ENCODE results near the gene TSHZ2.

TSHZ2 gene

DNA sequence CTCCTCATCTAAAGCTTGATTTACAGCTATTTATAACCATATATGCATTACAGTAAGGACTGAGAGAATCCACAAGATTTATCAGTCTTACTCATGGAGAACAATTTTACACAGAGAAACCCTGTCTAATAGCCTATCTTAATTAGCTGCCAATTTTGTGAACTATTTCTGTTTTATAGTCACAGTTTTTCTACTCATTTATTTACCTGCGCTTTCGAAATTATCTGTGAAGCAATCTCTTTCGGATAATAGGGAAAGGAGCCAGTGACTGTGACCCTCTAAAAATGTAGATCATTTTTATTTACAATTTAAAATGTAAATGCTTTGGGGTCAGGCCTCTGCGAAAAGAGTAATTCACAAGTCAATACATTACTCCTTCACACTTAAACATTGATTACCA lies 98.1 kb downstream of the TSHZ2 start:
- DNase-seq, result no peak

DNA sequence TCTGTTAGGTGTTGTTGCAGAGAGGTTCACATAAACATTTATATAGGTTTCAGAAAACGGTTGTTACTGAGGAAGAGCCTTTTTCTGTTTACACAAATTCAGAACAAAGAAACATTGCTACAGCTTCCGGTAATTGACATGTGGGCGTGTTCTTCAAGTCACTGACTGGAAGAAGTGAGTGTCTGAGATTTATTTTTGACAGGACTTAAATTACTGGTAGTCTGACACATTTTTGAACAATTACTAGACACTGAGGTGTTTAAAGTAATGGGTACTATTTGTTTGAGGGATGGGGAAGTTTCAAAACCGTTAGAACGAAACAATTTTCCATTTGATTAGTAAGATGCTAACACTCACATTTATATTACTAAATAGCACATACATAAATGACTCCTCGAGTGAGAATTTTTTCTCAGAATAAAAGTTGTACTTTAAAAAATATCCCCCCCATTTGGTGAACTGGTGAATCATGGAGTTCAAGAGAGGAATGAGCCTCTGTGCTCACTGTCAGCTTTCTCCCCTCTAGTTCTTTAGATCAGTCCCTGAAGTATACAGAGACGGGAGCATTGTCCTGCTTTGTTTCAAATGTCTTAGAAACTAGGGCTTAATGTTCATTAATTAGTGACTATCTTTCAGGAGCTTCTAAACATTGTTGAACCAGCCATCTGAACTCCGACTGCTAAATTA lies 98.7 kb downstream of the TSHZ2 start:
- no peak for DNase-seq

DNA sequence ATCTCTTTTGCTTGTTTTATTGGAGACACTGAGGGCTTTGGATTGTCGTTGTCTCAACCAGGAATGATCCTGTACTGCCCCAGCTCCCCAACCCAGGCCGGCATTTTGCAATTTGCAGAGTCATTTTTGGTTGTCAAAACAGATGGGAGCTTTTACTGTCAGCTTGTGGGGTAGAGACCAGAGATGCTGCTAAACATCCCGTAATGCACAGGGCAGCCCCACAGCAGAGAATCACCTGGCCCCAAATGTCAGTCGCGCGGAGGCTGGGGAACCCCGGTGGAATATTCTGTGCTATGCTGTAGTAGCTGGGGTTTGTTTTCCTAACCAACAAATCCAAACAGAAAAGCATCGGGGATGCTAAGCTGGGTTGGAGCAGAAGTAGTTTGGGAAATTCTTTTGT lies 99.7 kb downstream of the TSHZ2 start:
- DNase-seq, result no peak

DNA sequence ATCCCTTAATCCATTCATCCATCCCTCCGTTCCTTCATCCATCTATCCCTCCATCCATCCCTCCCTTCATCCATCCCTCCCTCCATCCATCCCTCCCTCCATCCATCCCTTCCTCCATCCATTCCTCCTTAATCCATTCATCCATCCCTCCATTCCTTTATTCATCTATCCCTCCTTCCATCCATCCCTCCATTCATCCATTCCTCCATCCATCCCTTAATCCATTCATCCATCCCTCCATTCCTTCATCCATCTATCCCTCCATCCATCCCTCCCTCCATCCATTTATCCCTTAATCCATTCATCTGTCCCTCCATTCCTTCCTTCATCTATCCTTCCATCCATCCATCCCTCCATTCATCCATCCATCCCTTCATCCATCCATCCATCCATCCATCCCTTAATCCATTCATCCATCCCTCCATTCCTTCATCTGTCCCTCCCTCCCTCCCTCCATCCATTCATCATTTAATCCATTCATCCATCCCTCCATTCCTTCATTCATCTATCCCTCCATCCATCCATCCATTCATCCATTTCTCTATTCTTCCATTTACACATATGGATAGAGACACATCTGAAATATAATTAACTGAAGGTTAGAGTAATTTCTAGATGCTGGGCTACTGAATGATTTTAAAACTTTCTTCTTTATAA lies 100.9 kb downstream of the TSHZ2 start:
- DNase-seq, result no peak

DNA sequence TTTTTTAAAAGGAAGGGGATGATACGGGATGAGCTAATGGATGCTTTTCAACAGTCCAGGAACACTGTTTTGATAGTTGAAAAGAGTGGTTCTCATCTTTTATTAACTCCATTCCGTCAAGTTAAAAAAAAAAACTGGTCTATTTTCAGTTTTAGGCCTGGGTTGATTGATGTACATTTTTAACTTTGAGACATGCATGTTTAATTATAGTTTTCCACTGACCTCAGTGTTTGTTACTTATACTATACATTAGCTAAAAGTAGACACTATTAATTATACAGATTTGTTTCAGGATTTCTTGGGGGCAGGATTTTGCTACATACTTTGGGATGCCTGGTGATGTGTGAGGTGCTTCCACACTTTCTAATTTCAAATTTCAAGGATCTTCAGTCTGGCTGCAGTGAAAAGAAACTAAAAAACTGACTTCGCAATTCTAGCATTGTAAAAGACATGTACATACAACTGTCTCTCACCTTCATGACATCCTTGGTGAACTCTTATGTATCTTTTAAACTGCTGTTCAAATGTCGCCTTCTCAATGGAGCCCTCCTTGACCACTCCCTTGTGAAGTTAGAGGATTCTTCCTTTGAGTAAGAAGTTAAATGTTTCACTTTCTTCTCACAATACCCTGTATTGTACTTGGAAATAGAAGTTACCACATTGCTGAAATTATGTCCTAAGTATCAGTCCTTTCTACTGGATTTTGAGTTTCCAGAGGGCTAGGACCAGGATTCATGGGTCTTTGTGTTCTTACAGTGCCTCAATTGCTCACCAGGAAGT lies 101.7 kb downstream of the TSHZ2 start:
- no peak for DNase-seq

DNA sequence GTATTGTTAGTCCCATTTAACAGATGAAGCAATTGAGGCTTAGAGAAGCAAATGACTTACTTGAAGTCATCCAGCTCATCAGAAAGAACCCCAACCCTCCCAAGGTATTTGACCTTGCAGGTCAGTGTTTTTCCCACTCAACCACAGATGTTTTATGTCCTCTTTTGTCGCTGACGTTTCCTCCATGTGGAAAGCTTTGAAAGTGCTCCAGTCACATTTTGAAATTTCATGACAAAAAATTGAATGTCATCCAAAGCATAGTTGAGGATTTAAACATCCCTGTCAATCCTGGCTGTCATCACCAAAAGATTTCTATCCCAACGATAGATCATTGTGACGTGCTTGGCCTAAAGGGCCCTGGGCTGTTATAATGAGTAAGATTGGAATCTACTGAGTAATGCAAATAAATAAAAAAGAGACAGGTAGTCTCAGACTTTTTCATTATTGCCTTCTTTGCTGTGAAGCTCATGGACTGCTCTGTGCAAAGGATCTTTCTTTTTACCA lies 102.7 kb downstream of the TSHZ2 start:
- DNase-seq, result no peak

DNA sequence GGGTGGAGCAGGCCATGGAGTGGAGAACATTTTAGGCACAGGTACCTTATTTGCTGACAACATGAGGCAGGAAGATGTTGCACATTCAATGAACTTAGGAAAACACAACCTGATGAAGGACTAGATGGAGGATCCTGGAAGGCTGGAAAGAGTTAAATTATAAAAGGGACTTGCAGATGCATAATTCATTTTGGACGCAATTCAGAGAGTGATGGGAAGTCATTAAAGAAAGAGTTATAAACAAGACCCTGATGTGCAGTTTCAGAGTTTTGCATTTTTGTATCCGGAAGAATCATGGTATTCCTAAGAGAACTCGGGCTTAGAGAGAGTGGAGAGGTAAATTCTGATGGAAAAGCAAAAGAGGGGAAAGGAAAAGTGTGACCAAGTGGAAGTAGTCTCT lies 104.5 kb downstream of the TSHZ2 start:
- no peak for DNase-seq

DNA sequence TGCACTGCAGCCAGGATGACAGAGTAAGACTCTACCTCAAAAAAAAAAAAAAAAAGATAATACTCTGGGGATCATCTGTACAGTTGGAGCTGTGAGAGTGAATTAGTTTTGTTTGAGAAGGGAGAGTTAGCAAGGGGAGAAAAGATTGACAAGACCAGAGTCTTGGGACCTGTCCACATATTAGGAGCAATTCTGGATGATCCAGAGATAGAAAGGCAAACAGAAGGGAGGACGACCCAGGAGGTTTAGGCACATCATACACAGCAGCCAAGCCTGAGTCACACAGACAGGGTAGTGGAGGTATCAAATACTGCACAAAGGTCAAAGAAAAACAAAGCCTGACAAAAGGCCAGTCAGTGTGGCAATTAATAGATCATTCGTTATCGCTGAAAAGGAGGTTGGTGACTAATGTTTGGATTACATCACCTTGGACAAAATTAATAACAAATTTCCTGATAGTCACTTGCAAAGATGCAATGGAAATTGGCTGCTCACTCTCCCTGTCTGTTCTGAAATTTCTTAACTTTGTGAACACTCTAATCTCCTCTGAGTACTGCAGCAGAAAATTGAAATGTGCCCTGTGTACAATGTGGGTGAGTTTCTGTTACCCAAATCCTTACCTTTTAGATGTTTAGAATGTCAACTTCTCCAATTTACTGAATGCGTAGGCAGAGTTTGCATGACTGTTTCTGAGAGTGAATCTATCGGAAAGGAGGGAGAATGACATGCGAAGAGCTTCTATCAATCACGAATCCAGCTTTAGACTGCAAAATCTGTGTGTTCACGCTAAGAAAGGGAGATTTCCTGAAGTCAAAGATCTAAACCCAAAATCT lies 105.4 kb downstream of the TSHZ2 start:
- no peak for DNase-seq

DNA sequence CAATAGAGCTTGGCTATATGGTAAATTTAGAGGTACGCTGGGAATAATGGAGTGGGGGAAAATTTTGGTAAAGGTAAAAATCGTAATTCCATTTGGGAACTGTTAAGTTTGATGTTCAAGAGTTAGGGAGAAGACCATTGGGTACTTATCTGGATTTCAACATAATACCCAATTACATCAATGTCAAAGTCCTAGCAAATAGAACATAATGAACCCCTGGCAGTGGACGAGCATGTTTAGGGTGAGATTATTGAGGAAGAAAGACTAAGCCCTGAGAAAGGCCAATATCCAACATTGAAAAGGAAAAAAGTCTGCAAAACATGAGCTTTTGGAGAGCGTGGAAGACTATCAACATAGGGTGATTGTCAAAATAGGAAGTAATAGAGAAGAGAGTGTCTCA lies 106.6 kb downstream of the TSHZ2 start:
- no peak for DNase-seq

DNA sequence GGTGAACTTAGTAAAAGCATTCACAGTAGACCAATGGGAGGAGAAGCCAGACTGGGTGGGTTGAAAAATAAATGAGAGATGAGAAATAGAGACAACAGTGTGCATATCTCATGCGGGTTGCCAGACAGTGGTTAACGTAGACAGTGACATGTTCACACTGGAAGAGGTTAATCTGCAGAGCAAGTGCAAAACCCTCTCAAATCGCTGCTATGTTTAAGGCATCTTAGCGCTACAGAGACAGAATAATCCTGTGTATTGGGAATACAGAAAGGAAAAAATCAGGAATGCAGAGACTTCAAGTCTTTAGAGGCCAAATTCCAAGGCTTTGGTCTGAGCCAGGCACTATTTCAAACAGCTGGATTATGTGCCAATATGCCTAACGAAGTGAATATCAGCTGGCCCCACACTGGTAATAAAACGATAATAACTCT lies 107.1 kb downstream of the TSHZ2 start:
- DNase-seq, result no peak

DNA sequence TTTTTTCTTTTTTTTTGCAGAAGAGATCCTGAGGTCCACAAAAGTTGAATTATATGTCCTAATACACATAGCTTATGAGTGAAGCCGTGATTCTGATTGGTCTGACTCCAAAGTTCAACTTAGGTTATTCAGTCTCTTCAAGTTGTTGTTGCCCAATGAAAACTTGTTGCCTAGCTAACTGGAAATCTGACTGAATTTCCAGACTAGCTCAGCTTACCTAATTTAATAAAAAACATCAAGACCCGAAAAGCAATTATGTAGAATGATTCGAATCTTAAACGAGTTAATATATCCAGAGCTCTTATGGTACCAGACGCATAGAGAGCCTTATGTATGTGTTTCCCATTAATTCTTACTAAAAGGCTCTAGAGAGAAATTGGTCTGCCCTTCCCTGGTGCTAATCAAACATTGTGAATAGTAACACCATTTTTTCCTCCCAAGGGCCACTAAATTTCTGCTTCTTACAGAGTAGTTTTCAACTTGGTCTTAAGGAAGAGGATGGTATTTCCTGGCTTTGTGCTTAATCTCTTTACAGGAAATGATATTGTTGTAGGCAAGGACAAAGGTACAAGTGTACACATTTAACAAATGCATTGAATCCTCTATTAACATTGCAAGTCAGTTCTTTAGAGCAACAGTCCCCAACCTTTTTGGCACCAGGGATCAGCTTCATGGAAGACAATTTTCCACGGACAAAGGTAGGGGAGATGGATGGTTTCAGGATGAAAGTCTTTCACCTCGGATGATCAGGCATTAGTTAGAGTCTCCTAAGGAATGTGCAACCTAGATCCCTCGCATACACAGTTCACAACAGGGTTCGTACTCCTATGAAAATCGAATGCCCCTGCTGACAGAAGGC lies 107.9 kb downstream of the TSHZ2 start:
- no peak for DNase-seq

DNA sequence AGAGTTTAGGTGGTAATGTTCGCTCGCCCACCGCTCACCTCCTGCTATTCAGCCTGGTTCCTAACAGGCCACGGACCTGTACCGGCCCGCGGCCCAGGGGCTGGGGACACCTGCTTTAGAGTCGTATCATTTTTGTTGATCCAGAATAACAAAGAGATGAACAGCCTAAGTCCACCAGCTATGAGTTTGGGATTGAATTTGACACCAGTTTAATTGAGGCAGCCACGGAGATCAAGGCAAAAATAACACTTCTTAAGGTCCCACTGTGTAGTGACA lies 108.5 kb downstream of the TSHZ2 start:
- DNase-seq, result no peak

DNA sequence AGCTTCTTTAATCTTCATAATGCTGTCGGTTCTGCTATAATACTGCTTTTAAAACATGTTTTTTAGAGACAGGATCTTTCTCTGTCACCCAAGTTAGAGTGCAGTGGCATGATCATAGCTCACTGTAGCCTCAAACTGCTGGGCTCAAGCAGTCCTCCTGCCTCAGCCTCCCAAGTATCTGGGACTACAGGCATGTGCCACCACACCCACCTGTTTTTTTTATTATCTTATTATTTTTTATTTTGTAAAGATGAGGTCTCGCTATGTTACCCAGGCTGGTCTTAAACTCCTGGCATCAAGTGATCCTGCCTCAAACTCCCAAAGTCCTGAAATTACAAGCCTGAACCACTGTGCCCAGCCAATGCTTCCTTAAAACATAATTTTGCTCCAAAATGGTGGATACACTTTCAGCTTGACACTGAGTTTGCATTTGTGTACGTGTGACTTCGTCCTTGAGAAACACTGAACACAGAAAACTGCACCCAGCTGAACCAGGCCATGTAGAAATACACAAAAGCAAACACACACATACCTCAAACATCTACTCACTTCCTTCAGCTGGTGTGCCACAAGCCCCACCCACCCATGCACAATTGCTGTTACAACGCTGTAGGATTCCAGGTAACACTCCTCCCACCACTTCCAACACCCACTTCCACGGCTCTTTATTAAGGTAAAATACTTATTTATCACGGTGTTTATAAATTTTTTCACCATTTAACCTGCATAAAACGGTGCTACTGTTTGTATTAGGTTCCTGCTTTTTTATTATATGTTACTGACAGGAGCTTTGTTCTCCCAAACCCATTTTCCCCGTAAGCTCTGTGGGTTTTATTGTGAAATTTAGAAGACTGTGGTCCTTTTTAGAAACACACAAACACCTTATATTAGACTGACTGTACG lies 109.1 kb downstream of the TSHZ2 start:
- DNase-seq, result no peak

DNA sequence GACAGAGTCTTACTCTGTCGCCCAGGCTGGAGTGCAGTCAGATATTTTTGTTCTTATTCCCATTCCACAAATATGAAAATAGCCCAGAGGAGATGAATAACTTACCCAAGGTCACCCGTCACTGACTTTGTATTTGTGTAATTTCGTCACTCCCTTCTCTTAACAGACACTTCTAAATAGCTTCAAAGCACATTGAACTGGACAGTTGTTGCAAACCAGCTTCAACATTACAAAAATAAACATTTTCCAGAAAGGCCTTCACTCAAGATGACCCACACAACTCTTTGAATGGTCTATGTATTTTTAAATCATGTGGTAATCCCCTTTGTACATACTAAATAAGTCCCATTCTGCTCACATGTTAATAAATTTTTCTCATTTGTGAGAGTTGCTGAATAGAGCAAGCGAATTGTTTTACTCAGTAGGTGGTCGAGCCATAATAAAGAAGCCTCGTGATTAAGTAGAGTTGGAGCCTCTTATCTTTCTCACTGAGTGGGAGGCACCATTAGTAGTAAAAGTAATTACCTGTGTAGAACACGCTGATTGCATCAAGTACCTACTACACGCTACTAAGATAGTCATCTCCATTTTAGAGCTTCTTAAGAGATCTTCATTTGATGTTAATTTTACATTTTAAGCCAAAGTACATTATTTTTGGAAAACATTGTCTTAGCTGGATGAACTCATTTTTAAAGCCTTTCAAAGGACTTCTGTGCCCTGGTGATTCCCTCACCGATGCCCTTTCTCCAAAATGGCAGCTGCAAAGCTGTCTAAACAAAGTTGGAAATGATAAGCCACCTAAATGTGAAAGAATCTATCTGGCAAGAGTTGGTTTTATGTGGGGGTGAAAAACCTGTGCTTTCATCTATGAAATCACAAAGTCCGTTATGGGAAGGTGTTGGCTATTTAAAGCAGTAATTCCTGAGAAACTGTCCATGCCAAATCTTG lies 110.0 kb downstream of the TSHZ2 start:
- DNase-seq, result no peak

DNA sequence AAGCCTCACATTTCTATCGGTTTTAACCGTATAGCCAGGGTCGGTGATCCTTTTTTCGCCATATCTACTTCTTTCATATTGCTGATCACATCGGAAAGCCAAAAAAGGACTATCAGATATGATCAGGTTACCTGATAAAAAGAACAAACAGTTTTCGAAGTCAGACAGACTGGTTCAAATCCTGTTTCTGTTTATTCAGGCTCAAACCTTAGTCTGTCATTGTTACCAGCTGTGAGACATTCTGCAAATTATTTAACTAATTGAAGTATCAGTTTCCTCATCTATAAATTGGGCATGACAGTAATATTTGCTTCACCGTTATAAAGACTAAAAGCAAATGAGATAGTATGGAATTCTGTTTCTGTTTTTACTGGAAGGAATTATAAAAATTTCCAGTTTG lies 111.3 kb downstream of the TSHZ2 start:
- DNase-seq, result no peak

DNA sequence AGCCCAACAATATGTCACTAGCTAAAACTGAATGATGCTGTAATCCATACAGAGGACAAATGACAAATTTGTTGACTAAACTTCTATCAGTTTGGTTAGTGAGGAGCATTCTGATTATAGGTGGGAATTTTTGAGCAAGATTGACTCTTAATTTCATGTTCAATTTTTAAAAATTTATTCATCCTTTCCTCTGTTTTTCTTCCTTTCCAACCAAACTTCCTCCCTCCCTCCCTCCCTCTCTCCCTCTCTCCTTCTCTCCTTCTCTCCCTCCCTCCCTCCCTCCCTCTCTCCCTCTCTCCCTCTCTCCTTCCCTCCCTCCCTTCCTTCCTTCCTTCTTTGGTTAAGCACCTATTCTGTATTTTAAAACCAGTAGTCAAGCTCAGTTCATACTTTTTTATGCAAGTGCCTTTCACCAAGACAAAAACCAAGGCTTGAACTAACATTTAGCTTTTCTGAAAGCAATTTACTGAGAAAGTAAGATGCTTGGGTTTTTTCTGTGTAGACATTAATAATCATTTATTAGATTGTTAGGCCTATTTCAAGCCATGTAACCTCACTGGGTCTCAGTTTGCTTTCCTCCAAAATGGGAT lies 112.3 kb downstream of the TSHZ2 start:
- DNase-seq, result no peak

DNA sequence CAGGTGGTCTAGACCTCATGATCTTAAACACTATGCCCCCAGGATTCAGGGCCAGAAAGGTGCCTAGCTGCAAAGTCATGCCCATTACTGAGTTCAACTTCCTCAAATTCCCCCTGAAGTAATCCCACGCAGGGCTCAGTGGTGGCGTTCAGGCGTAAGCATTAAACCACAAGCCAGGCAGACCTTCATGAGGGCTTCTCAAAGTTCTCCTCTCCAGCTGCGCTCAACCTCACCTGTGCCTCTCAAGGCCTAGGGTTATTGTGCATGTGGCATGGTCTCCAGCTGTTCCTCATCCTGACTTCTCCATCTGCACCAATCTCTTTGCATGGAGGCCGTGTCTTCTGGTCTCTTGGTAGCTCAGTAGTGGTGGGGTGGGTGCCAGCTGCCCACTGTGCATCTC lies 113.6 kb downstream of the TSHZ2 start:
- DNase-seq, result no peak

DNA sequence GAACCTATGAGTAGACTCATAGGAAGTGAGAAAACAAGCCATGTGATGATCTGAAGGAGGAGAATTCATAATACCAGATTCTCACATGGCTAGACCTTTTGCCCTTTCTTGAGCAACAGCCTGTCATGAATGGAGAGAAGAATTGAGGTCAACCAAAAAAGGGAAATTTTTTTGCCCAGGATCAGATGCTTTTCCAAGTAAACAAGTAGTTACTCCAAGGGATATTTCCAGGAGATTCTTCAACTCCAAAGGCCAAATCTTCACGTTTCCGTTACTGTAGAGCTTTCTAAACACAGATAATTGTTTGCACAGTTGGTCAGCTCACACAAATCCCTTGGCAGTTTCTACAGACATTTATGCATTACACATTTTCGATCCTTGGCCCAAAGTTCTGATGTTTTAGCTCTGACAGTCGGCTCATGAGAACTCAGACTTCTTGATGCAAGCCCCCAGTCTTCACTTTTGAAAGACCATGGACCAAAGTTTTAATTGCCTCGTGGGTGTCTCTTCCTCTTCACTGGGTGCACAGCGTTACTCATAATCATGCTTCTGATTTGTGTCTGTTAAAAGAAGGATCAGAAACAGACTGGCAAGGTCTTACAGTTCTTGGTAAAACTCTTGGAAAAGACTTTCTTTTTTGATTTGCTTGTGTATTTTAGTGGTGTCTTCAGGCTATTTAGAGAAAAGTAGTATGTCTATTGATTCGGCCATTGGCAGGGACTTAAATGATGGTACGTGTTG lies 115.0 kb downstream of the TSHZ2 start:
- DNase-seq, result no peak

DNA sequence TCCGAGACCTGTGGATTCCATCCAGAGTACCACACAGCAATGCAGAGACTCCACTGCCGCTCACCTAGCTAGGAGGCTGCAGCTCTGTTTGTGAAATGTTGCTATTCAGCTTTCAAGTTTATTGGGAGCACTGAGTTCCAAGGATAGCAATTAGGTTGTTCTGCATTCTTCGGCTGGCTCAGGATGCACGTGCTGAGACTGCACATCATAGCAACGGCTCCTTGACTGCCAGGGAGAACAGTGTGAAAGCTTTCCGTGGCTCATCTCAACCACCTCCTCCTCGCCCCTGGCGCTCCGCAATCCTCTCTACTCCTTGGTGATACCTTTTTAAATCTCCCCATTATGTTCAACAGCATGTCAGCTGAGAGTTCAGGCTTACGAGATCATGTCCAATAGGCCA lies 116.6 kb downstream of the TSHZ2 start:
- no peak for DNase-seq
